Central memory CD8-positive, alpha-beta T cell (primary cell): ENCODE measurements around the gene TMEM150B.

Experiments used
- ATAC-seq: fragments of 150-1000 bp; cut with Tn5 transposase; replicated peaks from 2 replicates; pipeline ENCODE4 v1.10.0; 2022; ENCODE audit warnings: mild to moderate bottlenecking, moderate FRiP score, moderate number of reproducible peaks; ENCODE audit not compliant: poor library complexity, severe bottlenecking; ENCODE audit errors: extremely low read depth
- DNase-seq, 2 donors: peaks; one replicate each; pipeline ENCODE4 v3.0.0; 2021; ENCODE audit warnings: low spot score in 2 of 2
- H3K27ac Mint-ChIP-seq: one replicate; pipeline ENCODE4 v1.8.0; 2022; ENCODE audit warnings: low read depth, mild to moderate bottlenecking, moderate library complexity, mixed read lengths
- H3K27me3 Mint-ChIP-seq: one replicate; pipeline ENCODE4 v1.8.0; 2022; ENCODE audit warnings: mixed read lengths
- H3K36me3 Mint-ChIP-seq: one replicate; pipeline ENCODE4 v1.8.0; 2022; ENCODE audit warnings: mild to moderate bottlenecking, moderate library complexity, mixed read lengths; ENCODE audit not compliant: insufficient read depth
- H3K4me1 Mint-ChIP-seq: one replicate; pipeline ENCODE4 v1.8.0; 2022; ENCODE audit warnings: mixed read lengths
- H3K4me3 Mint-ChIP-seq: one replicate; pipeline ENCODE4 v1.8.0; 2022; ENCODE audit warnings: mild to moderate bottlenecking, moderate library complexity, mixed read lengths
- H3K9me3 Mint-ChIP-seq: one replicate; pipeline ENCODE4 v1.8.0; 2022; ENCODE audit warnings: mixed read lengths

The TMEM150B gene

GRCh38 chr19:55283548-55284377, 41.4 kb downstream of the TMEM150B start, which contains the start of gene BRSK1:
Gene BRSK1 (plus strand): TSS chr19:55283997. CDS start chr19:55284443, 446 bp downstream.
- Mint-ChIP-seq H3K27me3 (no peaks in the 10 kb centered on the region), H3K4me1 (peaks cover 38% of the 10 kb centered on the region), H3K36me3 (peaks cover 11% of the 10 kb centered on the region), H3K4me3 (peak within 1 kb of the TSS; percentile 11), H3K27ac (peak within 1 kb of the TSS; percentile 35), H3K9me3 (no peaks in the 10 kb centered on the region)
- ATAC-seq = no peak
- no peak for DNase-seq

GRCh38 chr19:55279770-55280643, 45.1 kb downstream of the TMEM150B start, which contains the start of gene HSPBP1:
Gene HSPBP1 (minus strand): TSS chr19:55280110. CDS start chr19:55279608, 502 bp downstream.
- peak; percentile 94 to 96 for DNase-seq
- Mint-ChIP-seq H3K27me3 (no peaks in the 10 kb centered on the region), H3K4me3 (peak within 1 kb of the TSS; percentile 99), H3K36me3 (peaks cover 19% of the 10 kb centered on the region), H3K9me3 (no peaks in the 10 kb centered on the region), H3K27ac (peak within 1 kb of the TSS; percentile 100), H3K4me1 (peaks cover 55% of the 10 kb centered on the region)
- ATAC-seq = peak; percentile 75

DNA sequence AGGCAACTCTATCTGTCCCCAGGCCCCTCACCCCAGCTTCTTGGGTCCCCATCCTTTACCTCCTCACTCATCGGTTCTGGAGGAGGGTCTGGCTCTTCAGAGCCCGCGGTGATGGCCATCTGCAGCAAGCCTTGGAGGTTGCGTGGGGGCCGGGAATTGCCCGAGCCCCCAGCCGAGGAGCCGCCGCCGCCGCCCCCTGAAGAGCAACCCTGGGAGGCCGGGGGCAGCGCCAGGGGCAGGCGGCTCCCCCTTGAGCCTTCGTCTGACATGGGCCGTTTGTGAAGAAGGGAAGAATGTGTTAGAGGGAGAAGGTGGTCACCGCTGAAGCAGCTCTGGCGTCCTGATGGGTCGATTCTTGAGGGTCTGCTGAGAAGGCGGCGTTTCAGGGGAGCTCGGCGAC, 45.8 kb downstream of the TMEM150B start:
- DNase-seq (no peak), ATAC-seq (no peak)
- peaks cover 22% of the 10 kb centered on the region for H3K36me3 Mint-ChIP-seq
- H3K4me1 Mint-ChIP-seq = peaks cover 55% of the 10 kb centered on the region
- no peaks in the 10 kb centered on the region for H3K27me3 Mint-ChIP-seq
- peak overlapping the region; percentile 100 for H3K27ac Mint-ChIP-seq
- peak overlapping the region; percentile 99 for H3K4me3 Mint-ChIP-seq
- no peaks in the 10 kb centered on the region for H3K9me3 Mint-ChIP-seq

- DNase-seq (no peak), ATAC-seq (no peak)
- peak overlapping the region; percentile 99 for H3K4me3 Mint-ChIP-seq
- peak overlapping the region; percentile 100 for H3K27ac Mint-ChIP-seq
- H3K27me3 Mint-ChIP-seq = no peaks in the 10 kb centered on the region
- H3K36me3 Mint-ChIP-seq = peaks cover 23% of the 10 kb centered on the region
- peaks cover 53% of the 10 kb centered on the region for H3K4me1 Mint-ChIP-seq
- no peaks in the 10 kb centered on the region for H3K9me3 Mint-ChIP-seq
Measured at GRCh38 chr19:55278391-55279135, 46.6 kb downstream of the TMEM150B start.

GRCh38 chr19:55277494-55277893, 47.6 kb downstream of the TMEM150B start:
- Mint-ChIP-seq H3K9me3 (no peaks in the 10 kb centered on the region), H3K27ac (peak overlapping the region; percentile 91), H3K4me3 (peak overlapping the region; percentile 68), H3K27me3 (no peaks in the 10 kb centered on the region), H3K36me3 (peaks cover 25% of the 10 kb centered on the region), H3K4me1 (peaks cover 43% of the 10 kb centered on the region)
- DNase-seq = no peak
- ATAC-seq = no peak

DNA sequence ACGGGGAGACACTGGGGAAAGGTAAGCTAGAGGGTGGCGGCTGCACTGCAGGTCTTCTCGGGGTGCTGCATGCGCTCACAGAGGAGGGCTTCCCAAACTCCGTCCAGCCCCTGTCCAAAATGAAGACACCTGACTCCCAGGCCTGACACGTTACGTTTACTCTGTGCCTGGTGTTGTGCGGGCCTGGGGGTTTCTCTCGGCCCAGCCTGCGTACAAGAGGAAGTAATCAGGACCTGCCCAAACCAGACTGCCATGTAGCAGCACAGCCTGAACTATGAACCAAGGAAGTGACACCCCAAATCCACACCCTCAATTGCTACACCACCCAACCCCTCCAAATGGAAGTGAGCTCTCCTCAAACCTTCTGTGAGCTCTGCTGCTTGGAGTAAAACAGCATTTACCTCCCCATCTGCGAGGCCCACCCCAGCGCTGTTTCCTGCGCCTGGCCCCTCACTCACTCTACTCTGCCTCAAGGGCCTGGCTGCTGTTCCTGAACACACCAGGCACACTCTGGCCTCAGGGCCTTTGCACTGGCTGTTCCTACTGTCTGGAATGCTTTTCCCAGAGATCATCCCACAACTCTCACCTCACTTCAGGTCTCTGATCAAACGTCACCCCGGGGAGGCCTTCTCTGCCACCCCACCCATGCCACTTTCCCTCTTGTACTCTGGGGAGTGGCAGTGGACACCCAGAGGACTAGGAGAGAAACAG, 48.3 kb downstream of the TMEM150B start:
- H3K27me3 Mint-ChIP-seq = no peaks in the 10 kb centered on the region
- ATAC-seq (peak; percentile 56), DNase-seq (no peak)
- H3K9me3 Mint-ChIP-seq = no peaks in the 10 kb centered on the region
- H3K27ac Mint-ChIP-seq = peak overlapping the region; percentile 91
- H3K4me1 Mint-ChIP-seq = peaks cover 43% of the 10 kb centered on the region
- H3K4me3 Mint-ChIP-seq = peak overlapping the region; percentile 68
- H3K36me3 Mint-ChIP-seq = peaks cover 28% of the 10 kb centered on the region

- H3K9me3 Mint-ChIP-seq = no peaks in the 10 kb centered on the region
- peak overlapping the region; percentile 91 for H3K27ac Mint-ChIP-seq
- peak; percentile 74 for ATAC-seq
- peak overlapping the region; percentile 68 for H3K4me3 Mint-ChIP-seq
- peak in 1 of 2 donors; percentile 42 for DNase-seq
- H3K4me1 Mint-ChIP-seq = peaks cover 38% of the 10 kb centered on the region
- no peaks in the 10 kb centered on the region for H3K27me3 Mint-ChIP-seq
- H3K36me3 Mint-ChIP-seq = peaks cover 33% of the 10 kb centered on the region
Measured at GRCh38 chr19:55275851-55276719, 49.1 kb downstream of the TMEM150B start.

GRCh38 chr19:55273978-55274707, 51.0 kb downstream of the TMEM150B start:
- ATAC-seq = no peak
- DNase-seq = no peak
- Mint-ChIP-seq H3K27me3 (no peaks in the 10 kb centered on the region), H3K36me3 (peaks cover 24% of the 10 kb centered on the region), H3K9me3 (no peaks in the 10 kb centered on the region), H3K4me1 (peaks cover 19% of the 10 kb centered on the region), H3K4me3 (no peak overlapping the region), H3K27ac (peak overlapping the region; percentile 67)

DNA sequence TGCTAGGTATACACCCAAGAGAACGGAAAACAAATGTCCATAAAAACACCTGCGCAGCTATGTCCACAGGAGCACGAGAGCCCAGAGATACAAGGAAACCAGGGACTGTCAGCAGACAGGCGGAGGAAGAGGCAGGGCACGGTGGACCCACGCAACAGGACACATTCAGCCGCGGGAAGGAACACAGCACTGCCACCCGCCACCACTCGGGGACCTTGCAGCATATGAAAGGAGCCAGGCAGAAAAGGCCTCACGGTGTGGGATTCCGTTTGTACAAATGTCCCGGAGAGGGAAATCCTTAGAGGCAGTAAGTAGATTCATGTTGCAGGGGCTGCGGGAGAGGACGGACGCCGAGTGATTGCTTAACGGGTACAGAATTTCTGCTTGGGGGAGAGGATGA, 53.0 kb downstream of the TMEM150B start:
- ATAC-seq (no peak), DNase-seq (no peak)
- peaks cover 12% of the 10 kb centered on the region for H3K4me1 Mint-ChIP-seq
- no peak overlapping the region for H3K4me3 Mint-ChIP-seq
- peaks cover 23% of the 10 kb centered on the region for H3K36me3 Mint-ChIP-seq
- no peaks in the 10 kb centered on the region for H3K9me3 Mint-ChIP-seq
- H3K27me3 Mint-ChIP-seq = no peaks in the 10 kb centered on the region
- peak overlapping the region; percentile 32 for H3K27ac Mint-ChIP-seq

- H3K36me3 Mint-ChIP-seq = peaks cover 27% of the 10 kb centered on the region
Measured at GRCh38 chr19:55270172-55270942, 54.8 kb downstream of the TMEM150B start.

More at GRCh38 chr19:55270172-55270942, 54.8 kb downstream of the TMEM150B start:
- H3K27ac Mint-ChIP-seq = no peak overlapping the region
- peaks cover 6% of the 10 kb centered on the region for H3K9me3 Mint-ChIP-seq
- no peaks in the 10 kb centered on the region for H3K27me3 Mint-ChIP-seq
- no peak overlapping the region for H3K4me3 Mint-ChIP-seq
- ATAC-seq = no peak
- peaks cover 8% of the 10 kb centered on the region for H3K4me1 Mint-ChIP-seq
- no peak for DNase-seq
